ENCODE results near the gene CREB5. TPM values are rescaled to one million over a fixed set of nuclear protein-coding genes. Genes with fewer than 3 reads are reported as not detected.

The CREB5 gene
- total and polyA plus RNA-seq, 9 donors: 16.0 to 46.2 (median 28.5) TPM

GRCh38 chr7:28806841-28807240 is 394.5 kb downstream of the CREB5 start:
- Histone ChIP-seq H3K27me3 (ENCODE audit: control insufficient read depth, insufficient read depth, low read length) (no peaks in the 10 kb centered on the region), H3K4me3 (ENCODE audit: low read length) (no peak overlapping the region), H3K9me3 (replicated peaks; ENCODE audit: control insufficient read depth, low read depth, low read length) (no peaks in the 10 kb centered on the region), H3K27ac (ENCODE audit: low read length) (no peak overlapping the region), H3K36me3 (ENCODE audit: control insufficient read depth, insufficient read depth, low read length) (peaks cover 20% of the 10 kb centered on the region), H3K4me1 (ENCODE audit: control insufficient read depth, insufficient read depth, low read length) (peaks cover 7% of the 10 kb centered on the region)
- no peak for DNase-seq
- 74% methylated on average over 3 of the region's 7 CpGs for WGBS (ENCODE audit: insufficient coverage)

- Histone ChIP-seq H3K36me3 (ENCODE audit: control insufficient read depth, insufficient read depth, low read length) (peaks cover 20% of the 10 kb centered on the region), H3K27ac (ENCODE audit: low read length) (no peak overlapping the region), H3K4me1 (ENCODE audit: control insufficient read depth, insufficient read depth, low read length) (peaks cover 11% of the 10 kb centered on the region), H3K27me3 (ENCODE audit: control insufficient read depth, insufficient read depth, low read length) (no peaks in the 10 kb centered on the region), H3K4me3 (ENCODE audit: low read length) (no peak overlapping the region), H3K9me3 (replicated peaks; ENCODE audit: control insufficient read depth, low read depth, low read length) (no peaks in the 10 kb centered on the region)
- WGBS (ENCODE audit: insufficient coverage): 100% methylated on average over 4 of the region's 6 CpGs
- no peak for DNase-seq
Observed at GRCh38 chr7:28807396-28807994, 395.2 kb downstream of the CREB5 start.

GRCh38 chr7:28808796-28809533 is 396.6 kb downstream of the CREB5 start:
- DNase-seq: peak; percentile 34
- Histone ChIP-seq H3K27ac (ENCODE audit: low read length) (no peak overlapping the region), H3K27me3 (ENCODE audit: control insufficient read depth, insufficient read depth, low read length) (no peaks in the 10 kb centered on the region), H3K9me3 (replicated peaks; ENCODE audit: control insufficient read depth, low read depth, low read length) (no peaks in the 10 kb centered on the region), H3K36me3 (ENCODE audit: control insufficient read depth, insufficient read depth, low read length) (peaks cover 19% of the 10 kb centered on the region), H3K4me3 (ENCODE audit: low read length) (no peak overlapping the region), H3K4me1 (ENCODE audit: control insufficient read depth, insufficient read depth, low read length) (peaks cover 17% of the 10 kb centered on the region)
- 69% methylated on average over 7 of the region's 23 CpGs for WGBS (ENCODE audit: insufficient coverage)

GRCh38 chr7:28811008-28811407 is 398.7 kb downstream of the CREB5 start:
- H3K9me3 ChIP-seq (replicated peaks; ENCODE audit: control insufficient read depth, low read depth, low read length): no peaks in the 10 kb centered on the region
- peaks cover 11% of the 10 kb centered on the region for H3K36me3 ChIP-seq (ENCODE audit: control insufficient read depth, insufficient read depth, low read length)
- DNase-seq: peak; percentile 64
- H3K4me3 ChIP-seq (ENCODE audit: low read length): no peak overlapping the region
- WGBS (ENCODE audit: insufficient coverage): no CpG with 5 or more reads among the region's 3 CpGs
- H3K4me1 ChIP-seq (ENCODE audit: control insufficient read depth, insufficient read depth, low read length): peaks cover 17% of the 10 kb centered on the region
- no peak overlapping the region for H3K27ac ChIP-seq (ENCODE audit: low read length)
- no peaks in the 10 kb centered on the region for H3K27me3 ChIP-seq (ENCODE audit: control insufficient read depth, insufficient read depth, low read length)

- H3K4me1 ChIP-seq (ENCODE audit: control insufficient read depth, insufficient read depth, low read length): peaks cover 17% of the 10 kb centered on the region
- H3K4me3 ChIP-seq (ENCODE audit: low read length): no peak overlapping the region
- 78% methylated on average over 3 of the region's 5 CpGs for WGBS (ENCODE audit: insufficient coverage)
- no peak overlapping the region for H3K27ac ChIP-seq (ENCODE audit: low read length)
- H3K27me3 ChIP-seq (ENCODE audit: control insufficient read depth, insufficient read depth, low read length): no peaks in the 10 kb centered on the region
- peak; percentile 63 for DNase-seq
- H3K36me3 ChIP-seq (ENCODE audit: control insufficient read depth, insufficient read depth, low read length): peaks cover 11% of the 10 kb centered on the region
- H3K9me3 ChIP-seq (replicated peaks; ENCODE audit: control insufficient read depth, low read depth, low read length): no peaks in the 10 kb centered on the region
Observed at GRCh38 chr7:28811701-28812430, 399.5 kb downstream of the CREB5 start.

GRCh38 chr7:28812616-28813015 is 400.3 kb downstream of the CREB5 start:
- peaks cover 17% of the 10 kb centered on the region for H3K4me1 ChIP-seq (ENCODE audit: control insufficient read depth, insufficient read depth, low read length)
- peak overlapping the region; percentile 75 for H3K27ac ChIP-seq (ENCODE audit: low read length)
- no peak overlapping the region for H3K4me3 ChIP-seq (ENCODE audit: low read length)
- peaks cover 14% of the 10 kb centered on the region for H3K36me3 ChIP-seq (ENCODE audit: control insufficient read depth, insufficient read depth, low read length)
- 67% methylated on average over 1 of the region's 3 CpGs for WGBS (ENCODE audit: insufficient coverage)
- H3K9me3 ChIP-seq (replicated peaks; ENCODE audit: control insufficient read depth, low read depth, low read length): no peaks in the 10 kb centered on the region
- no peaks in the 10 kb centered on the region for H3K27me3 ChIP-seq (ENCODE audit: control insufficient read depth, insufficient read depth, low read length)
- DNase-seq: peak; percentile 36

- Histone ChIP-seq H3K4me3 (ENCODE audit: low read length) (no peak overlapping the region), H3K27ac (ENCODE audit: low read length) (peak overlapping the region; percentile 75), H3K4me1 (ENCODE audit: control insufficient read depth, insufficient read depth, low read length) (peaks cover 17% of the 10 kb centered on the region), H3K36me3 (ENCODE audit: control insufficient read depth, insufficient read depth, low read length) (peaks cover 21% of the 10 kb centered on the region), H3K27me3 (ENCODE audit: control insufficient read depth, insufficient read depth, low read length) (no peaks in the 10 kb centered on the region), H3K9me3 (replicated peaks; ENCODE audit: control insufficient read depth, low read depth, low read length) (no peaks in the 10 kb centered on the region)
- DNase-seq: peak; percentile 95
- 11% methylated on average over 3 of the region's 6 CpGs for WGBS (ENCODE audit: insufficient coverage)
Observed at GRCh38 chr7:28813243-28813962, 401.1 kb downstream of the CREB5 start.

GRCh38 chr7:28815369-28815927 is 403.1 kb downstream of the CREB5 start:
- Histone ChIP-seq H3K27me3 (ENCODE audit: control insufficient read depth, insufficient read depth, low read length) (no peaks in the 10 kb centered on the region), H3K9me3 (replicated peaks; ENCODE audit: control insufficient read depth, low read depth, low read length) (no peaks in the 10 kb centered on the region), H3K4me1 (ENCODE audit: control insufficient read depth, insufficient read depth, low read length) (peaks cover 17% of the 10 kb centered on the region), H3K27ac (ENCODE audit: low read length) (no peak overlapping the region), H3K36me3 (ENCODE audit: control insufficient read depth, insufficient read depth, low read length) (peaks cover 20% of the 10 kb centered on the region), H3K4me3 (ENCODE audit: low read length) (no peak overlapping the region)
- WGBS (ENCODE audit: insufficient coverage): no CpG with 5 or more reads among the region's 1 CpG
- DNase-seq: no peak

GRCh38 chr7:28815928-28816373 is 403.6 kb downstream of the CREB5 start:
- H3K4me3 ChIP-seq (ENCODE audit: low read length): no peak overlapping the region
- no CpG with 5 or more reads among the region's 2 CpGs for WGBS (ENCODE audit: insufficient coverage)
- no peaks in the 10 kb centered on the region for H3K9me3 ChIP-seq (replicated peaks; ENCODE audit: control insufficient read depth, low read depth, low read length)
- no peak overlapping the region for H3K27ac ChIP-seq (ENCODE audit: low read length)
- peaks cover 17% of the 10 kb centered on the region for H3K4me1 ChIP-seq (ENCODE audit: control insufficient read depth, insufficient read depth, low read length)
- no peak for DNase-seq
- no peaks in the 10 kb centered on the region for H3K27me3 ChIP-seq (ENCODE audit: control insufficient read depth, insufficient read depth, low read length)
- H3K36me3 ChIP-seq (ENCODE audit: control insufficient read depth, insufficient read depth, low read length): peaks cover 25% of the 10 kb centered on the region

All from muscle of leg (tissue), 11 donors.